HG02852 (cell line): ENCODE results near the gene EDEM1.

Source experiments
- ATAC-seq: cut with Tn5 transposase; IDR thresholded peaks from one replicate; pipeline ENCODE4 v1.9.1; 2021; ENCODE audit warnings: mild to moderate bottlenecking, moderate library complexity; ENCODE audit not compliant: unreplicated experiment

The EDEM1 gene

DNA sequence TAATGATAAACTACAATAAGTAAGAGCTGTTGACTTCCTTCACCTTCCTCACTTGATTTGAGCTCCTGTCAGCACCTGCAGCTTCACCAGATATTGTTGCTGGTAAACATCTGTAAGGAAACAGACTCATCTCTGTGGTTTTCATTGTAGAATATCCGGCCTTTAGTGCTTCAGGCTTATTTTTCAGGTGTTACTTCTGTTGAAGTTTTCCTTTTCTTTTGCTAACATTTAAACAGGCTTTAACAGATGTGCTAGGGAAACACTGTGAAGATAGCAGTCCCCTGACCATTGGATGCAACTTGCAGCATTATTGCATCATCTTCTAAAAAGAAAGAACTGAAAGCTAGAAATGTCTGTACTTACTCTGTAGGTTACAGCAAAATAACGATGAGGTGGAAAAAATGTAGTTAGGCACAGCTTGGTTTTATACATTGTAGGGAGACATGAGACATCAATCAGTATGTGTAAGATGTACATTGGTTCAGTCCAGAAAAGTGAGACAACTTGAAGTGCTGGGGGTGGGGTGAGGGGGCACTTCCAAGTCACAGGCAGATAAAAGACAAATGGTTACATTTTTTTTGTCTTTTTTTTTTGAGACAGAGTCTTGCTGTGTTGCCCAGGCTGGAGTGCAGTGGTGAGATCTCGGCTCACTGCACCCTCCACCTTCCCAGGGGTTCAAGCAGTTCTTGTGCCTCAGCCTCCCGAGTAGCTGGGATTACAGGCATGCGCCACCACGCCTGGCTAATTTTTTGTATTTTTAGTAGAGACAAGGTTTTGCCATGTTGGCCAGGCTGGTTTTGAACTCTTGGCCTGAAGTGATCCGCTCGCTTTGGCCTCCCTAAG is 10.2 kb downstream of the EDEM1 start:
- ATAC-seq: peak; percentile 74

GRCh38 chr3:5198313-5198677 is 10.8 kb downstream of the EDEM1 start:
- no peak for ATAC-seq

- peak; percentile 40 for ATAC-seq
These were observed 11.7 kb downstream of the EDEM1 start for GRCh38 chr3:5198986-5199731.

DNA sequence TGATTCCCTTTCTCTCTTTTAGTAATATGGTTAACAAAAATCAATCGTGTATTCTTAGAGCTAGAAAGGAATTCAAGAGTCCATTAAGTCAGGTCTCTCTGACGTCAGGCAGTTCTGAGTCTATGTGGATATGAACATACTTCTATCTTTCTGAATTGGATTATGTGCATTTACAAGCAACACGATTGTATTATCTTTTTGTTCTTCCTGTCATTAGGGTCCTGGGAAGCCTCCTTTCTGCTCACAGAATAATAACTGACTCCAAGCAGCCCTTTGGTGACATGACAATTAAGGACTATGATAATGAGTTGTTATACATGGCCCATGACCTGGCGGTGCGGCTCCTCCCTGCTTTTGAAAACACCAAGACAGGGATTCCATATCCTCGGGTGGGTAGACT is 14.0 kb downstream of the EDEM1 start:
- ATAC-seq: no peak

GRCh38 chr3:5202222-5202621 is 14.7 kb downstream of the EDEM1 start:
- no peak for ATAC-seq

GRCh38 chr3:5205165-5205941 is 17.8 kb downstream of the EDEM1 start:
- ATAC-seq: peak; percentile 98

GRCh38 chr3:5210926-5211325 is 23.4 kb downstream of the EDEM1 start:
- ATAC-seq: no peak

DNA sequence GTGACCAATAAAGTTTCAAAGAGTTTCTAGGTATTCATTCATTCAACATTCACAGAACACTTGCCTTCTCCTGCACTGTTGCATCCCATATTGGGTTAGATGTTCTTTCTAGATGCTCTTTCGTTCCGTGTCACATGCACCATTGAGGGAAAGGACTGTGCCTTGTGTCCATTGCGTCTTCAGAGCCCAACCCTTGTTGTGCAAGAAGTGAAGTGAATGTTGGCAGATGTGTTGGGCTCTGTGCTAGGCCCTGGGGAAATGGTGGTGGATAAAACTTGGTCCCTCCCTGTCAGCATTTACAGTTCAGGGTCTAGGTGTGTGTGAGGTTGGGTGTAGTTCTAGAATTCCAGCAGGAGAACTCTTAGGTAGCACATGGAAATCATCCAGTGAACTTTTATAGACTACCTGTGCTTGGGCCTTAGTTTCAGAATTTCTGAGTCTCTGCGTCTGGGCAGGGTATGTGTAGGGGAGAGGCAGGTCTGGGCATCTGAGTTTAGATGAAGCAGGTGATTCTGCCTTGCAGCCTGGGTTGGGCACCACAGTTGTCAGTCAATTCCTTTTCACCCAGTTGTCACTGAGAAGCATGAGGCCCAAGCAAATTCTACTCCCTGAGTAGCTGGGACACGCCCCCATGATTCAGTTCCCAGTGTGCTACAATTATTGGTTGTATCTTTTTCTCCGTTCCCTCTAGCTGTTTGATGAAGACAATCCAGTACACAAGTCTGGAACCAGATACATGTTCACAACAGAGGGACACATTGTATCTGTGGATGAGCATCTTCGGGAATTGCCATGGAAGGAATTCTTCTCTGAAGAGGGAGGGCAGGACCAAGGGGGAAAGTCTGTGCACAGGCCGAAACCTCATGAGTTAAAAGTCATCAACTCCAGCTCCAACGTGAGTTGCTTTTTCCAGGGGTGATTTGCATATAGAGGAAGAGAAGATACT is 25.4 kb downstream of the EDEM1 start:
- ATAC-seq: no peak

GRCh38 chr3:5213574-5213966 is 26.1 kb downstream of the EDEM1 start:
- ATAC-seq: no peak

DNA sequence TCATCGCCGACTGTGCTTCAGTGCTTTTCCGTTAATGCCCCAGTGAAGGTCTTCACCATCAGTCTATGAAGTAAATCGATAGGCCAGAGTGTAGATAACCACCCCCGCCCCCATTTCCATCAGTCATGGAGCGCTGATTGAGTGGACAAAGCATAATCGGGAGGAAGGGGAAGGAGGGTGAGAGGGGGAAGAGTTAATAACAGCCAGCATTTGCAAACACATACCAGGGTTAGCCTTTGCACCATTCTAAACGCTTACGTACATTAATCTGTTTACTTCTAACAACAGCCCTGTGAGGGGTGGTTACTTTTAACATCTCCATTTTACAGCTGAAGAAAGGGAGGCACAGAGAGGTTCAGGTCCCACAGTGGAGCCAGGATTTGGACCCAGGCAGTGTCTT is 26.8 kb downstream of the EDEM1 start:
- no peak for ATAC-seq

GRCh38 chr3:5217824-5218595 is 30.5 kb downstream of the EDEM1 start:
- ATAC-seq: no peak

DNA sequence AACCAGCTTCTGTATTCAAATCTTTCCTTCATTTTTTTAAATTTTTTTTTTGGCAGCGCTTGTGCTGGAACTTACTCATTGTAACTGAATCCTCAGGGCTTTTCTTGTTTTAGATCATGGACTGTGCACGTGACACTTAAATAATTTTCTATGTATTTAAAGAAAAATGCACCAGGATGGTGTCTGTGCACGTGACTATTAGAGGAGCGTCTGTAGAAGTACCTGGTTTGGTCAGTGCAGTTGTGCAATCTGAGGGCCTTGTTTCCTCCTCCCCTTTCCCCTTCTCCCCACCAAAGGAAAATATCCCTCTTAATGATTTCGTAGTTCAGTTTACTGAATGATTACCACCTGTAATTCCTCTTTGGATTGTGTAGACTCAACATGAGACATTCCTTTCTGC is 31.3 kb downstream of the EDEM1 start:
- no peak for ATAC-seq

- no peak for ATAC-seq
These were observed 31.7 kb downstream of the EDEM1 start for GRCh38 chr3:5219216-5219615.

- ATAC-seq: no peak
These were observed 32.7 kb downstream of the EDEM1 start for GRCh38 chr3:5220193-5220592.

DNA sequence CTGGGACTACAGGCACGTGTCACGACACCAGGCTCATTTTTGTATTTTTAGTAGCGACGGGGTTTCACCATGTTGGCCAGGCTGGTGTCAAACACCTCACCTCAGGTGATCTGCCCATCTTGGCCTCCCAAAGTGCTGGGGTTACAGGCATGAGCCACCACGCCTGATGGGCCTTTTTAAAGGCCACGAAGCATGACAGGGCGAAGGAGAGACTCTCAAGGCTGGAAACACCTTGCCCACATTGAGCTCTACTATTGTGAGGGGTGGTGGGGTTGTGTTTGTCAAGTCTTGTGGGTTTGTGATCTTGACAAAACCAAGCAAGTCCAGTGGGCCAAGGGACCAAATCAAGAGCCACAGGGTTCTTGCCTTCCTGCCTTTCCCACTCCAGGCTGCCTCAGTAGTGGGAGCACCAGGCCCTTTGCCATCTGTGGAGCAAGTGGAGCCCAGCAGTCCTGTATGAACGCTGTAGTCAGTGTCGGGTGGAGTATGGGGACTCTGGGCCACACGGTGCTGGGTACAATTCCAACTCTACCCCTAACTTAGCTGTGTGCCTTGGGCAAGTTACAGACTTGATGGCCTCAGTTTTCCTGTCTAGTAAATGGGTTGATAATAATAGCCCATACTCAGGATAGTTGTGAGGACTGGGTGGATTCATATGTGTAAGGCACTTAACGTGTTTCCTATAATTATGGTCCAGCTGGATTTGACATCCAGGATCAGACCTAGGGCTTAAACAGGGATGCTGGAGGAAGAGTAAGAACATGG is 33.3 kb downstream of the EDEM1 start:
- ATAC-seq: no peak

DNA sequence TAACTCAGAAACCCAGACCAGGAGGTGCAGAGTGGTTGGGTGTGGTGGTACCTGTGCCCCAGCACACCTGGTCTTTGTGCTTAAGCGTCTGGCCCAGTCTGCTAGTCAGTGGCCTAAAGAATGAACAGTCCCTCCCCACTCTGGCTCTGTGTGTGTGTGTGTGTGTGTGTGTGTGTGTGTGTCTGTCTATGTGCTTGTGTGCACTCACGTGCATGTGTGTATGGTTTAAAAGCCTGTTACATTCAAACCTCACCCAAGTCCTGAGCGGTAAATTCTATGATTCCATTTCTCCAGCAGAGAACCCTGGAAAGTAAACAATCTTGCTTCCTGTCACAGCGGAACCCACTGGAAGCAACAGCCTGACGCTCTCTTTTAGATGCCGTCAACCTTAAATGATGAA is 34.2 kb downstream of the EDEM1 start:
- no peak for ATAC-seq

- no peak for ATAC-seq
These were observed 34.9 kb downstream of the EDEM1 start for GRCh38 chr3:5222283-5223005.

DNA sequence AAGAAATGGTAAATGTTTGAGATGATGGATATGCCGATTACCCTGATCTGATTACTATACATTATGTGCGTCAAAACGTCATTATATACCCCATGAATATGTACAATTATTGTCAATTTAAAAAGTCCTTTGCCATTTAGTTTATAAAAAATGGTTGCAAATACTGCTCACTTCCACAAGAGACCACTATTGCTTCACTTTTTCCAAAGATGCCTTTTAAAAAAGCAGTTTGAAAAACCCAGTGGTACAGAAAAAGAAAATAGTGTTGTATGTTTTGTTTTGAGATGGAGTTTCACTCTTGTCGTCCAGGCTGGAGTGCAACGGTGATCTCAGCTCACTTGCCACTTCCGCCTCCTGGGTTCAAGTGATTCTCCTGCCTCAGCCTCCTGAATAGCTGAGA is 39.3 kb downstream of the EDEM1 start:
- peak; percentile 40 for ATAC-seq
